GM20431 (cell line): Measurements from ENCODE around the gene ERAS.

Experiments used
- in situ Hi-C: fragments of 300-500 bp; cut with MseI, MboI; formaldehyde crosslinking; loops from one replicate; pipeline ENCODE4 v1.15.0; 2020; ENCODE audit warnings: low sequenced_read_pairs; ENCODE audit not compliant: unreplicated experiment

The ERAS gene

GRCh38 chrX:48826135-48826875, at the start of gene ERAS:
Gene ERAS, plus strand, starts transcription at chrX:48826513. Its CDS starts 2,611 bp downstream, at chrX:48829124.
- in situ Hi-C loops, result no loop called here

- in situ Hi-C loops, result no loop called here
Measured at GRCh38 chrX:48776818-48777439, 49.4 kb upstream of the ERAS start.

- in situ Hi-C loops, result no loop called here
Measured at GRCh38 chrX:48779399-48779798, 46.9 kb upstream of the ERAS start.

GRCh38 chrX:48781705-48782104, 44.6 kb upstream of the ERAS start:
- in situ Hi-C loops, result no loop called here

- in situ Hi-C loops, result no loop called here
Measured at GRCh38 chrX:48782216-48782615, 44.1 kb upstream of the ERAS start.

GRCh38 chrX:48782795-48783194, 43.5 kb upstream of the ERAS start:
- in situ Hi-C loops, result no loop called here

GRCh38 chrX:48784726-48785125, 41.6 kb upstream of the ERAS start:
- in situ Hi-C loops, result no loop called here

GRCh38 chrX:48785186-48785539, 41.1 kb upstream of the ERAS start:
- in situ Hi-C loops, result no loop called here

GRCh38 chrX:48785540-48786214, 40.6 kb upstream of the ERAS start:
- in situ Hi-C loops, result no loop called here

- in situ Hi-C loops, result no loop called here
Measured at GRCh38 chrX:48786341-48786800, 39.9 kb upstream of the ERAS start, which contains the start of gene GATA1. Gene GATA1, plus strand, starts transcription at chrX:48786590. Its CDS starts 4,520 bp downstream, at chrX:48791110.

GRCh38 chrX:48786825-48787504, 39.3 kb upstream of the ERAS start:
- in situ Hi-C loops, result no loop called here

- in situ Hi-C loops, result no loop called here
Measured at GRCh38 chrX:48787505-48788443, 38.5 kb upstream of the ERAS start.

- in situ Hi-C loops, result no loop called here
Measured at GRCh38 chrX:48789366-48790220, 36.7 kb upstream of the ERAS start.

- in situ Hi-C loops, result no loop called here
Measured at GRCh38 chrX:48790477-48790876, 35.8 kb upstream of the ERAS start.

GRCh38 chrX:48791063-48791820, 35.1 kb upstream of the ERAS start:
- in situ Hi-C loops, result no loop called here

- in situ Hi-C loops, result no loop called here
Measured at GRCh38 chrX:48792219-48792618, 34.1 kb upstream of the ERAS start.

- in situ Hi-C loops, result no loop called here
Measured at GRCh38 chrX:48793935-48794334, 32.4 kb upstream of the ERAS start.

- in situ Hi-C loops, result no loop called here
Measured at GRCh38 chrX:48794340-48794910, 31.9 kb upstream of the ERAS start.
